GM12865 (cell line): ENCODE results near the gene CCDC149.

ENCODE experiments used
- DNase-seq: peaks from one replicate; pipeline ENCODE4 v3.0.0; 2010; ENCODE audit warnings: low read depth
- H3K4me3 ChIP-seq: 2 replicates; pipeline ENCODE4 v1.5.1; 2011; ENCODE audit warnings: mild to moderate bottlenecking, low read depth, low read length, control low read depth
- CTCF ChIP-seq: IDR thresholded peaks from 2 replicates; pipeline ENCODE4 v1.5.1; 2011; ENCODE audit warnings: low read length, control low read depth, low read depth, inconsistent platforms; ENCODE audit not compliant: insufficient read depth; ENCODE audit errors: missing control alignments

The CCDC149 gene

GRCh38 chr4:24849756-24850155 lies 63.1 kb downstream of the CCDC149 start:
- TF ChIP-seq CTCF: no peak
- no peak for DNase-seq
- H3K4me3 ChIP-seq: no peak overlapping the region

DNA sequence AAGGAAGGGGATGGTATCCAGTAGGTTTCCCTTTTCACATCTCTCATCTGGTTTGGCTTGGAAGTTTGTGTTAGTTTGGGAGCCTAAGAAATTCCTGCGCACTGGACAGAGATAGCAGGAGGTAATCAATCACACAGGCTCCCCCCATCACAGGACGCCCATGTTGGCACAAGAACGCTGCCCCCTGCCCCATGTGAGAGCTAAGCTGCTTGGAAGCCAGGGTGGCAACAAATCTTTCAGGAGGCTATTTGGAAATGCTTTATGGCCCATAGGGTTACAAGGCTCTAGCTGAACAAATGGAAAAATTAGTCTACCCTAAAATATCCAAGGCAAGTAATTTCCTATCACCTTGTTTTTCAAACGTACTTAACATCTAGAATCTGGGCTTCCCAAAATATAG lies 63.5 kb downstream of the CCDC149 start:
- TF ChIP-seq CTCF: no peak
- no peak overlapping the region for H3K4me3 ChIP-seq
- no peak for DNase-seq

GRCh38 chr4:24846716-24847115 lies 66.1 kb downstream of the CCDC149 start:
- H3K4me3 ChIP-seq: no peak overlapping the region
- no peak for DNase-seq
- TF ChIP-seq CTCF: no peak

DNA sequence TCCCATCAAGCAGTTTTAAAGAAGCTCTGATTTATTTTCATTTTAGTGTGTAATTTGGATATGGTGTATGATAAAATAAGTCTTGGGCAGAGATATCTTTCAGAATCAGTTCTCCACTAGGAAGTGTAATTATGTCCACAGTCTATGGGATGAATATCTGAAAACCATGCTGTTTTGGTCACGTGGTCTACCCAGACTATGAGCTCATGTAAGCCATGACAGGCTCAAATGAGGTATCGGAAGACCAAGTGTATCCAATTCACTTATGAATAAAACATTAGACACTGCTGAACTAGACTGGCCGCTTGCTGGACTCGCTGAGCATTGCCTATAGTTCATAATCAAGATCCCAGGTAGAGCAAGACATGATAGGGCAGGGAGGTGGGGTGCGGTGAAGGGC lies 66.9 kb downstream of the CCDC149 start:
- no peak for DNase-seq
- H3K4me3 ChIP-seq: no peak overlapping the region
- TF ChIP-seq CTCF: no peak

GRCh38 chr4:24845132-24845531 lies 67.7 kb downstream of the CCDC149 start:
- TF ChIP-seq CTCF: no peak
- no peak for DNase-seq
- no peak overlapping the region for H3K4me3 ChIP-seq

GRCh38 chr4:24843096-24843495 lies 69.7 kb downstream of the CCDC149 start:
- no peak for TF ChIP-seq CTCF
- no peak overlapping the region for H3K4me3 ChIP-seq
- DNase-seq: no peak

DNA sequence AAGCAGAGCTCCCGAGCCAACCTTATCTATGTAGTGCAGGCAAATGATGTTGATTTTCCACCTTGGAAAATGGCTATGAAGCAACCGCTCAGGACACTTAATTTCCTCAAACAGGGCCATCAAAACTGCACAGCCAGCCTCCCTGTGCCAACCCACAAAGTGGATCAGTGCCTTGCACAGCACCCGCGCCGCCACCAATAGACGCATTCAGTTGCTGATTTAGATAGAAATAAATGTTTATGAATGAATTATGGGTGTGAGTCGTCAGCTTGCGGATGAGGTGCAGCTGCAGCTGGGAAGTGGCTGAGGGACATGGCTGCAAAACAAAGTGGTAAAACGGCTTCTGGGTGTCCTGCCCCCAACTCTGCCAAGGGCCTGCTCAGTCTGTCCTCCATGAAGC lies 70.5 kb downstream of the CCDC149 start:
- H3K4me3 ChIP-seq: no peak overlapping the region
- TF ChIP-seq CTCF: no peak
- no peak for DNase-seq
